ENCODE data around the gene PLEKHH1. TPM values are rescaled to one million over a fixed set of nuclear protein-coding genes. Genes with fewer than 3 reads are reported as not detected.

The PLEKHH1 gene
- total and polyA plus RNA-seq, 4 donors: 0.46 to 2.4 (median 0.89) TPM

- no peaks in the 10 kb centered on the region for H3K27me3 ChIP-seq (ENCODE audit: control insufficient read depth in 4 of 4, insufficient read depth in 4 of 4, low read length in 3 of 4)
- no peak overlapping the region for H3K9ac ChIP-seq (ENCODE audit: low read depth in 1 of 2, low read length in 2 of 2)
- H3K9me3 ChIP-seq (ENCODE audit: control insufficient read depth in 4 of 4, low read length in 3 of 4): no peaks in the 10 kb centered on the region
- H3K27ac ChIP-seq (ENCODE audit: low read depth in 1 of 2, low read length in 2 of 2): no peak overlapping the region
- no peak overlapping the region for H3K4me3 ChIP-seq (ENCODE audit: low read depth in 1 of 3, low read length in 3 of 3)
- peaks cover 3 to 12% (median 8%) of the 10 kb centered on the region in 4 donors for H3K4me1 ChIP-seq (ENCODE audit: control insufficient read depth in 4 of 4, insufficient read depth in 4 of 4, low read length in 3 of 4)
- TF ChIP-seq NR2F2 (IDR thresholded peaks at IDR 0.05): no peak
- TF ChIP-seq RXRA (IDR thresholded peaks at IDR 0.05): no peak
- TF ChIP-seq RAD21 (IDR thresholded peaks at IDR 0.05): no peak
- no peak for TF ChIP-seq EGR1 (IDR thresholded peaks at IDR 0.05; ENCODE audit: low read depth in 2 of 2)
- TF ChIP-seq FOXA1 (IDR thresholded peaks at IDR 0.05): no peak
- no peak for TF ChIP-seq JUND (IDR thresholded peaks at IDR 0.05)
- no peak for TF ChIP-seq HNF4G (IDR thresholded peaks at IDR 0.05)
- no peak for TF ChIP-seq TAF1 (conservative IDR thresholded peaks at IDR 0.05)
- no peak for TF ChIP-seq YY1 (IDR thresholded peaks at IDR 0.05)
- TF ChIP-seq CTCF (IDR thresholded peaks at IDR 0.05; ENCODE audit: low read depth, low read length, missing input control): no peak
- TF ChIP-seq REST (IDR thresholded peaks at IDR 0.05): no peak
- no peak for TF ChIP-seq MAX (IDR thresholded peaks at IDR 0.05)
- TF ChIP-seq, protein P1, sequence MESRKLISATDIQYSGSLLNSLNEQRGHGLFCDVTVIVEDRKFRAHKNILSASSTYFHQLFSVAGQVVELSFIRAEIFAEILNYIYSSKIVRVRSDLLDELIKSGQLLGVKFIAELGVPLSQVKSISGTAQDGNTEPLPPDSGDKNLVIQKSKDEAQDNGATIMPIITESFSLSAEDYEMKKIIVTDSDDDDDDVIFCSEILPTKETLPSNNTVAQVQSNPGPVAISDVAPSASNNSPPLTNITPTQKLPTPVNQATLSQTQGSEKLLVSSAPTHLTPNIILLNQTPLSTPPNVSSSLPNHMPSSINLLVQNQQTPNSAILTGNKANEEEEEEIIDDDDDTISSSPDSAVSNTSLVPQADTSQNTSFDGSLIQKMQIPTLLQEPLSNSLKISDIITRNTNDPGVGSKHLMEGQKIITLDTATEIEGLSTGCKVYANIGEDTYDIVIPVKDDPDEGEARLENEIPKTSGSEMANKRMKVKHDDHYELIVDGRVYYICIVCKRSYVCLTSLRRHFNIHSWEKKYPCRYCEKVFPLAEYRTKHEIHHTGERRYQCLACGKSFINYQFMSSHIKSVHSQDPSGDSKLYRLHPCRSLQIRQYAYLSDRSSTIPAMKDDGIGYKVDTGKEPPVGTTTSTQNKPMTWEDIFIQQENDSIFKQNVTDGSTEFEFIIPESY (IDR thresholded peaks at IDR 0.05): no peak
- no peak for TF ChIP-seq ATF3 (IDR thresholded peaks at IDR 0.05)
- TF ChIP-seq HNF4A (conservative IDR thresholded peaks at IDR 0.05): no peak
- no peak for TF ChIP-seq FOXA2 (IDR thresholded peaks at IDR 0.05)
- TF ChIP-seq GABPA (IDR thresholded peaks at IDR 0.05 in 1 of 2, conservative IDR thresholded peaks at IDR 0.05 in 1 of 2): no peak
- TF ChIP-seq SP1 (IDR thresholded peaks at IDR 0.05): no peak
- peaks cover 2 to 14% (median 4%) of the 10 kb centered on the region in 4 donors for H3K36me3 ChIP-seq (ENCODE audit: control insufficient read depth in 4 of 4, insufficient read depth in 3 of 4, low read depth in 1 of 4, low read length in 3 of 4)
- no peak for DNase-seq (ENCODE audit: low spot score)
- WGBS: 95% methylated on average over 2 of the region's 2 CpGs
These were observed 62.3 kb downstream of the PLEKHH1 start for GRCh38 chr14:67595392-67595791.

All from liver (tissue), 9 donors.